Measurements from ENCODE around the gene ABI1.
"Not testable (repeated sequence)": the region's sequence is repeated elsewhere in the genome, so short reads cannot be mapped to it uniquely, and the experiment has no call there.

Gene ABI1

DNA sequence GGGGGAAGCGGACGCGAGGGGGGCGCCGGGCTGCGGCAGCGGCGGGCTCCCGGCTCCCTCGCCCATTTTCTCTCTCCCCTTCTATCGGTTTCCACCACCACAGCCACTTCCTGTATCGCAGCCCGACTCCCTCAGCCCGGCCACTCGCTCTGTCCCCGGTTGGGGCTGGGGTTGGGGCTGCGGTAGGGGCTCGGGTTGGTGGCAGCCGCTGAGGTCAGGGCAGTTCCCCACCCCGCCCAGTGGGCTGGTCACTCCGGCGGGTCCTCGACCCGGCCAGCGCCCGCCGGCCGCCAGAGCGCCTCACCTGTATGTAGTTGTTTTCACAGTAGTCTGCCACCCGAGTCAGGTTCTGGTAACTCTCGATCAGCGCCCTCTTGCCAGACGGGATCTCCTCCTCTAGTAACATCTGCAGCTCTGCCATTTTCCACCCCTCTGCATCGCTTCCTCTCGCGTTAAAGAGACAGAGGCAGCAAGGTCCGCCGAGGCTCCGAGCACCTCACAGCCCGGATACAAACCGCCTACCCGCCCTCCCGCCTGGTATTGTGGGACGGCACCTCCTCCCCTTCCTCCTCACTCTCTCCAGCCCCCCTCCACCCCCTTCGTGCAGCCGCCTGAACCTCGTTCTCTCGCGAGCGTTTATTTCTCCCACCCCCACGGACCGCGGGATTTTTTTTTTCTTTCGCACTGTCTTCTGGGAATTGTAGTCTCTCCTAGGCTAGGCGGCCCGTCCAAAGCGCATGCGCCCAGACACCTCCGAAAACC is at the start of gene ABI1:
ABI1 (minus strand) TSS at position 516 of the 762 bp plus-strand sequence; CDS start at position 421, 95 bp downstream.
- in situ Hi-C loops (cut with MboI; ENCODE audit: low sequenced_read_pairs) = no loop called here

DNA sequence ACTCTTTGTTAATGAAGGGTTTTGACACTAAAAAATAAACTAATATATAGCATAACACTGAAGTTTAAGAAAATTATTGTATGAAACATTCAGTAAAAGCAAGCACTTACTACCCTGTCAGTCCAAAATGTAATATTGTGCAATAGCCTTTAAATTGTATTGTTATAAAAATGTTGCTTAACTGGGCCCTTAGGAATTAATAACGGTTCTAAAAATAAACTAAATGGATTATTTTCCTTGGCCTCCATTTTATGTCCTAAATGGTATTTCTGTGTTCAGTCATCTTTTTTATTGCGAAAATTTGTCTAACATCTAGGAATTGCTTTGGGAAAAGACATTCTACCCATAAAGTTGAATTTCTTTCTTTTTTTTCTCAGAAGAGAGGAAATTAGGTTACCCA is 49.0 kb upstream of the ABI1 start:
- in situ Hi-C loops (cut with MboI; ENCODE audit: low sequenced_read_pairs) = no loop called here

GRCh38 chr10:26905253-26905781 is 44.6 kb upstream of the ABI1 start:
- in situ Hi-C loops (cut with MboI; ENCODE audit: low sequenced_read_pairs) = not testable (repeated sequence)

- in situ Hi-C loops (cut with MboI; ENCODE audit: low sequenced_read_pairs) = no loop called here
Observed at GRCh38 chr10:26903431-26904217, 42.9 kb upstream of the ABI1 start.

GRCh38 chr10:26892306-26892923 is 31.7 kb upstream of the ABI1 start:
- in situ Hi-C loops (cut with MboI; ENCODE audit: low sequenced_read_pairs) = not testable (repeated sequence)

- in situ Hi-C loops (cut with MboI; ENCODE audit: low sequenced_read_pairs) = no loop called here
Observed at GRCh38 chr10:26890956-26891355, 30.2 kb upstream of the ABI1 start.

- in situ Hi-C loops (cut with MboI; ENCODE audit: low sequenced_read_pairs) = no loop called here
Observed at GRCh38 chr10:26887611-26888215, 27.0 kb upstream of the ABI1 start.

- in situ Hi-C loops (cut with MboI; ENCODE audit: low sequenced_read_pairs) = no loop called here
Observed at GRCh38 chr10:26881600-26882331, 21.0 kb upstream of the ABI1 start.

DNA sequence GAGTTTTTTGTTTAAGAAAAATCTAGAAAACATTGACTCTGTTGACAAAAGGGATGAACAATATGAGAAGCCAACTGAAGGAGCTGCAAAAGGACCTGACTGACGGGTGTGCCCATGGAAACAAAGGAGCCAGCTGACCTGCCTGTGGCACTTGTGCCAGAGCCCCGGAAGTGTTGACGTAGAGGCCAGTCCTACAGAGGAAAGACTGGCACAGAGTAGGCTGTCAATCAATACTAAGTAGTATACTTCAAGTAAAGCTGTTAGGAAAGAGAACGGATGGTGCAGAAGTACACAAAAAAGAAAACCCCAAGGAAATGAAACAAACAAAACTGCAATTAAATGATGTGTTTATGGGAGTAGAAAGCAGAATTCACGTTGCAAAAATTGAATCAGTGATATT is 19.0 kb upstream of the ABI1 start:
- in situ Hi-C loops (cut with MboI; ENCODE audit: low sequenced_read_pairs) = no loop called here

- in situ Hi-C loops (cut with MboI; ENCODE audit: low sequenced_read_pairs) = no loop called here
Observed at GRCh38 chr10:26870766-26871165, 10.0 kb upstream of the ABI1 start.

- in situ Hi-C loops (cut with MboI; ENCODE audit: low sequenced_read_pairs) = no loop called here
Observed at GRCh38 chr10:26869528-26869927, 8.8 kb upstream of the ABI1 start.

DNA sequence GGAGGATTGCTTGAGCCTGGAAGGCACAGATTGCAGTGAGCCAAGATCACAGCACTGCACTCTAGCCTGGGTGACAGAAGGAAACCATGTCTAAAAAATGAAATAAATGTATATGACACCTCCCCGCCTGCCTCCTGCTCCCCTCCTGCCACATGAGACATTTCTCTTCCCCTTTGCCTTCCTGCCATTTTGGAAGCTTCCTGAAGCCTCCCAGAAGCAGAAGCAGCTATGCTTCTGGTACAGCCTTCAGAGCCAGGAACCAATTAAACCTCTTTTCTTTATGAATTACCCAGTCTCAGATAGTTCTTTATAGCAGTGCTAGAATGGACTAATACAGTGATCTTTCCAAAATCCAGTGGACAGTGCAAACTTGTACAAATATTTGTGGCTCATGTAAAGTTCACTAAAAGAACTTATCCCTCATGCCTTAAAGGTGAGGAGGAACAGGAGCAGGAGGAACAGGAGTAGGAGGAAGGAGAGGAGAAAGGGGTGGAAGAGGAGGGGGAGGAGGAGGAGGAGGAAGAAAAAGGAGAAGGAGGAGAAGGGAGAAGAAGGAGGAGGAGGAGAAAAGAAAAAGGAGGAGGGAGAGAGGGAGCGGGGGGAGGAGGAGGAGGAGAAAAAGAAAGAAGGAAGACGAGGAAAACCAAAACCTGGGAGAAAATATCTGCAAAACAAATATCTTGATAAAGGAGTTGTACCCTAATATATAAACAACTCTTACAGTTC is 2.8 kb upstream of the ABI1 start:
- in situ Hi-C loops (cut with MboI; ENCODE audit: low sequenced_read_pairs) = no loop called here

DNA sequence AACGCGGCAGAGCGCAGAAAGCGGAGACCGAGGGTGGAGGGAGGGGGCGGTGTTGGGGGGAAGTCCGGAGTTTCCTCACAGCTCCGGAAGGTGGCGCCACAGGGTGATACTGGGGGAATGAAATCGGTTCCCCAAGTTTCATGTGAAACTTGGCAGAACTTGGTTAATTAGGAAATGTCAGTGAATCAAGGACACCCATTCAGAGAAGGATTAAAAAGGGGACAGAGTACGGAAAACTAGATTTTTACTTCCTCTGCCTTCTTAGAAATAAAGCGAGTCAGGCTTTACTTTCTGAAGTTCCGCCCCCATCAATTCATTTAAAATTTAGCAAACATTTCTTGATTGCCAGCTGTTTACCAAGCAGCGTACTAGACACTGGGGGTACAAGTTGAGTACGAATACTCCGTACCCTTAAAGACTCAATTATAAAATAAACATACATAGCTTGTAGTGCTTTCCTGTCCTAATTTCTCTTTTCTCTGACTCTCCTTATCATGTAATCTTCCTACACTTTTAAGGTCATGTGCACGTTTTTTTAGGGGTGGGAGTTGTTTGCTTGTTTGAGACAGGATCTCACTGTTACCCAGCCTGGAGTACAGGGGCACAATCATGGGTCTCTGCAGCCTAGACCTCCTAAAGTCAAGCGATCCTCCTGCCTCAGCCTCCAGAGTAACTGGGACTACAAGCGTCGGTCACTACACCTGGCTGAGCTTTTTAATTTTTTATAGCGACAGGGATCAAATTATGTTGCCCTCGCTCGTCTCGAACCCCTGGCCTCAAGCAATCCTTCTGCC is 644 bp upstream of the ABI1 start:
- in situ Hi-C loops (cut with MboI; ENCODE audit: low sequenced_read_pairs) = no loop called here

- in situ Hi-C loops (cut with MboI; ENCODE audit: low sequenced_read_pairs) = no loop called here
Observed at GRCh38 chr10:26860102-26860442, 686 bp downstream of the ABI1 start.

- in situ Hi-C loops (cut with MboI; ENCODE audit: low sequenced_read_pairs) = no loop called here
Observed at GRCh38 chr10:26859241-26860101, 1.3 kb downstream of the ABI1 start.

GRCh38 chr10:26858707-26859034 is 2.1 kb downstream of the ABI1 start:
- in situ Hi-C loops (cut with MboI; ENCODE audit: low sequenced_read_pairs) = no loop called here

DNA sequence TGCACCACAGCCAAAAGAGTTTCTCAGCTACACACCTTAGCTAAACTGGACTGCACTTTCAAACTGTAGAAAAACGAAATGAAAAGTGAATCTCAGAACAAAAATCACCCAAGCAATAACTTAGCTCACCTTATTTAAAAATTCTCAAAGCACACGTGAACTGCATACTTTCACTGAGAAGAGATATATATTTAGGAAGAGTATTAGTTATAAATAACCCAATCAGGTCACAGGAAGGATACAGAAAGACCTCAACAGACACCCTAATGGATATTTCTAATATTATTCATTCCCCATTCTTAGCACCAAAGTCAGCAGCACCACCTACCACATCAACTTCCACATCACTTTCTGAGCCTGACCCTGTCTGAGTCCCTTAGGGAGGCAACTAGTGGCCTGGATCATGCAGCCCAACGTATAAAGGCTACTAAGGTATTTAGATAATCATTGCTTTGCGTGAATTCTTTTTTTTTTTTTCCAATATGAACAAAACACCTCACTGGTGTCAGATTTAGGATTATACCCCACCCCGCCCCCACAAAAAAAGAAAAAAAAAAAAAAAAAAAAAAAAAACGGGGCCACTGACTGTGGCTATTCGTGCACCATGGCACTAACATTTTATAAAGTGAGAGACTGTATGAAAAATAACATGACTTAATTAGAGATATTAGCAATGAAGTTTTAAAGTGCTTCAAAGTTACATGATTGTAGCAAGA is 2.6 kb downstream of the ABI1 start:
- in situ Hi-C loops (cut with MboI; ENCODE audit: low sequenced_read_pairs) = no loop called here

GRCh38 chr10:26857553-26857952 is 3.2 kb downstream of the ABI1 start:
- in situ Hi-C loops (cut with MboI; ENCODE audit: low sequenced_read_pairs) = not testable (repeated sequence)
